Ovary (tissue), 3 donors: ENCODE data around the gene FMO2.

Experiments used
- POLR2A ChIP-seq: fragments of 450-650 bp; IDR thresholded peaks from one replicate; pipeline ENCODE4 v1.6.1; 2017; ENCODE audit warnings: antibody characterized with exemption, mild to moderate bottlenecking, moderate library complexity
- TF ChIP-seq, protein P1 (sequence below), 3 donors: fragments of 450-650 bp in 2 of 3; fragments of 200-600 bp in 1 of 3; IDR thresholded peaks; one replicate each; pipeline versions ENCODE4 v1.5.1 to v1.8.0; 2016 to 2022; ENCODE audit warnings: antibody characterized with exemption in 3 of 3, mild to moderate bottlenecking in 1 of 3
- donor health status: DM: no; HTN: no; CAD: no.

DNA sequence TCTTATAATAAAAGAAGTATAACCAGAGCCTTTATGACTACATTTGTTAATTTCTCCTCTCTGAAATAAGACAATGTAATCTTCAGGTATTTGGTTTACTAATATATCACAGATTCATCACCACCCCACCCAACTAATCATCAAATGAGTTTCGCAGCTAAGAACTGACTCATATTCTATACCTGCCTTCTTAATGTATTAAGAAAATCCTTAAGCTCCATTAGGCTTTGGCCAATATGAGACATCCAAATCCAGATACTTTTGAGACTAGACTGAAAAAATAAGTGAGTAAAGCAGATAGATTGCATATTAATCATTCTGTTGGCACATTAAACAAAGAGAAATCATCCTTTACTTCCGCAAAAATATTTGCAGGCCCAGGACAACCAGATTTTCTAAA lies 18.7 kb upstream of the FMO2 start:
- TF ChIP-seq, protein P1, sequence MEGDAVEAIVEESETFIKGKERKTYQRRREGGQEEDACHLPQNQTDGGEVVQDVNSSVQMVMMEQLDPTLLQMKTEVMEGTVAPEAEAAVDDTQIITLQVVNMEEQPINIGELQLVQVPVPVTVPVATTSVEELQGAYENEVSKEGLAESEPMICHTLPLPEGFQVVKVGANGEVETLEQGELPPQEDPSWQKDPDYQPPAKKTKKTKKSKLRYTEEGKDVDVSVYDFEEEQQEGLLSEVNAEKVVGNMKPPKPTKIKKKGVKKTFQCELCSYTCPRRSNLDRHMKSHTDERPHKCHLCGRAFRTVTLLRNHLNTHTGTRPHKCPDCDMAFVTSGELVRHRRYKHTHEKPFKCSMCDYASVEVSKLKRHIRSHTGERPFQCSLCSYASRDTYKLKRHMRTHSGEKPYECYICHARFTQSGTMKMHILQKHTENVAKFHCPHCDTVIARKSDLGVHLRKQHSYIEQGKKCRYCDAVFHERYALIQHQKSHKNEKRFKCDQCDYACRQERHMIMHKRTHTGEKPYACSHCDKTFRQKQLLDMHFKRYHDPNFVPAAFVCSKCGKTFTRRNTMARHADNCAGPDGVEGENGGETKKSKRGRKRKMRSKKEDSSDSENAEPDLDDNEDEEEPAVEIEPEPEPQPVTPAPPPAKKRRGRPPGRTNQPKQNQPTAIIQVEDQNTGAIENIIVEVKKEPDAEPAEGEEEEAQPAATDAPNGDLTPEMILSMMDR (IDR thresholded peaks at IDR 0.05): no peak
- no peak for TF ChIP-seq POLR2A
